G401 (cell line): Measurements from ENCODE around the gene AMBRA1. TPM values are rescaled to one million over a fixed set of nuclear protein-coding genes. Genes with fewer than 3 reads are reported as not detected.

Experiments
- DNase-seq: peaks from one replicate; pipeline ENCODE4 v3.0.0-alpha.2; 2015; ENCODE audit warnings: low spot score
- in situ Hi-C: cut with HindIII; loops from 2 replicates; pipeline ENCODE4 v1.10.0; 2016; ENCODE audit warnings: low sequenced_read_pairs, mixed read lengths
- total RNA-seq: library from RNA; depleted of rRNA; stranded (reverse); fragments of >200 nt; shearing (Covaris generic); gene quantifications from 2 replicates; pipeline ENCODE4 v1.2.3, GENCODE V29; 2014

AMBRA1 gene
- total RNA-seq, 1 experiment from 2014 or later: 44.6 TPM

- in situ Hi-C loops: no loop called here
- no peak for DNase-seq
Measured at GRCh38 chr11:46426233-46426991, 167.4 kb downstream of the AMBRA1 start.

GRCh38 chr11:46422588-46422987 lies 171.2 kb downstream of the AMBRA1 start:
- no peak for DNase-seq
- in situ Hi-C loops: no loop called here

- in situ Hi-C loops: no loop called here
- peak; percentile 49 for DNase-seq
Measured at GRCh38 chr11:46421257-46421880, 172.5 kb downstream of the AMBRA1 start.

- in situ Hi-C loops: no loop called here
- DNase-seq: no peak
Measured at GRCh38 chr11:46420513-46420912, 173.3 kb downstream of the AMBRA1 start.

- in situ Hi-C loops: no loop called here
- DNase-seq: peak; percentile 24
Measured at GRCh38 chr11:46418751-46419150, 175.1 kb downstream of the AMBRA1 start.

- DNase-seq: no peak
Measured at GRCh38 chr11:46417711-46418110, 176.1 kb downstream of the AMBRA1 start.

GRCh38 chr11:46414879-46415278 lies 178.9 kb downstream of the AMBRA1 start:
- in situ Hi-C loops: no loop called here
- DNase-seq: no peak

More at GRCh38 chr11:46417711-46418110, 176.1 kb downstream of the AMBRA1 start:
- in situ Hi-C loops: no loop called here

GRCh38 chr11:46414466-46414796 lies 179.4 kb downstream of the AMBRA1 start:
- DNase-seq: no peak
- in situ Hi-C loops: no loop called here

GRCh38 chr11:46413760-46414465 lies 179.9 kb downstream of the AMBRA1 start:
- in situ Hi-C loops: no loop called here

GRCh38 chr11:46410021-46410420 lies 183.8 kb downstream of the AMBRA1 start:
- in situ Hi-C loops: no loop called here
- no peak for DNase-seq

More at GRCh38 chr11:46413760-46414465, 179.9 kb downstream of the AMBRA1 start:
- DNase-seq: no peak

GRCh38 chr11:46408407-46408986 lies 185.3 kb downstream of the AMBRA1 start:
- DNase-seq: no peak
- in situ Hi-C loops: no loop called here

GRCh38 chr11:46407635-46408034 lies 186.2 kb downstream of the AMBRA1 start:
- in situ Hi-C loops: no loop called here
- DNase-seq: no peak

GRCh38 chr11:46404476-46405017 lies 189.3 kb downstream of the AMBRA1 start:
- in situ Hi-C loops: no loop called here
- no peak for DNase-seq

- in situ Hi-C loops: no loop called here
- no peak for DNase-seq
Measured at GRCh38 chr11:46402957-46403902, 190.6 kb downstream of the AMBRA1 start.

GRCh38 chr11:46397526-46397925 lies 196.3 kb downstream of the AMBRA1 start:
- in situ Hi-C loops: no loop called here
- no peak for DNase-seq

- DNase-seq: no peak
- in situ Hi-C loops: no loop called here
Measured at GRCh38 chr11:46393759-46394158, 200.1 kb downstream of the AMBRA1 start.

- in situ Hi-C loops: no loop called here
- no peak for DNase-seq
Measured at GRCh38 chr11:46393231-46393616, 200.6 kb downstream of the AMBRA1 start.

- no peak for DNase-seq
- in situ Hi-C loops: no loop called here
Measured at GRCh38 chr11:46392421-46393230, 201.2 kb downstream of the AMBRA1 start.
